ENCODE measurements around the gene ARHGAP18. TPM values are rescaled to one million over a fixed set of nuclear protein-coding genes. Genes with fewer than 3 reads are reported as not detected.

The ARHGAP18 gene
- total and polyA plus RNA-seq, 2 of the 13 experiments (the other 11 are each of a cell fraction or from before 2014, with no cell fraction given) = 58.2 to 115 TPM

DNA sequence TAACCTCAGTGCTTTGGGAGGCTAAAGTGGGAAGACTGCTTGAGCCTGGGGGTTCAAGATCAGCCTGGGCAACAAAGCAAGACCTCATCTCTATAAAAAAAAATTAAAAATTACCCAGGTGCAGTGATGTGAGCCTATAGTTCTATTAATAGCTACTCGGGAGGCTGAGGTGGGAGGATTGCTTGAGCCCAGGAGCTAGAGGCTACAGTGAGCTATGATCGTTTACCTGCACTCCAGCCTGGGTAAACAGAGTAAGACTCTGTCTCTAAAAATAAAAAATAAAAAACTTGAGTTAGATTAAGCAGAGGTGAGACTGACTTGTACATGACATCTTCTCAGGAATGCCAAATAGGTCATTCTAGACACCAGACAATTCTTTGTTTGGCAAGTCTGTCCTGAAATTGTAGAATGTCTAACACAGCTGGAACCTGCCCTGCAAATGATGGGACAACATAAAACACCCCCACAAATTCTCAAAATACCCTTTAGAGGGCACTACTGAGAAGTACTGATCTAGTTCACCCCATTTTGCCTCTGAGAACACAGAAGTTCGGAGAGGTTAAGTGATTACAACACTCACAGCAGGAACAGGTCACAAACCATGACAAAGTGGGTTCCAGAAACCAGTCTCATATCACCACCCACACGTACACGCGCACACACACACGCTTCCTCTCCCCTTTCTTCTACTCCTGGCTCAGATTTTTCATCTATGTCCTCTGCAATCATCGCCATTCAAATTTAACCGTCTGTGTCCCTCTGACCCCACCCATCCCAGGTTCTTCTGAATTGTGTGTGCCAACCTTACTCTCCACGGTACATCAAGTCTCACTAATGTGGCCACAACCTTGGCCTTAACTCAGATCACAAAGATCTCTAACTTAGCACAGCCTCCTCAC lies 38.3 kb downstream of the ARHGAP18 start (continued):
- TF ChIP-seq ZNF251 (CRISPR knock-in tag; IDR thresholded peaks at IDR 0.05) = no peak
- TF ChIP-seq, protein P1, sequence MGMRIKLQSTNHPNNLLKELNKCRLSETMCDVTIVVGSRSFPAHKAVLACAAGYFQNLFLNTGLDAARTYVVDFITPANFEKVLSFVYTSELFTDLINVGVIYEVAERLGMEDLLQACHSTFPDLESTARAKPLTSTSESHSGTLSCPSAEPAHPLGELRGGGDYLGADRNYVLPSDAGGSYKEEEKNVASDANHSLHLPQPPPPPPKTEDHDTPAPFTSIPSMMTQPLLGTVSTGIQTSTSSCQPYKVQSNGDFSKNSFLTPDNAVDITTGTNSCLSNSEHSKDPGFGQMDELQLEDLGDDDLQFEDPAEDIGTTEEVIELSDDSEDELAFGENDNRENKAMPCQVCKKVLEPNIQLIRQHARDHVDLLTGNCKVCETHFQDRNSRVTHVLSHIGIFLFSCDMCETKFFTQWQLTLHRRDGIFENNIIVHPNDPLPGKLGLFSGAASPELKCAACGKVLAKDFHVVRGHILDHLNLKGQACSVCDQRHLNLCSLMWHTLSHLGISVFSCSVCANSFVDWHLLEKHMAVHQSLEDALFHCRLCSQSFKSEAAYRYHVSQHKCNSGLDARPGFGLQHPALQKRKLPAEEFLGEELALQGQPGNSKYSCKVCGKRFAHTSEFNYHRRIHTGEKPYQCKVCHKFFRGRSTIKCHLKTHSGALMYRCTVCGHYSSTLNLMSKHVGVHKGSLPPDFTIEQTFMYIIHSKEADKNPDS (CRISPR knock-in tag; IDR thresholded peaks at IDR 0.05) = no peak
- TF ChIP-seq SRY (CRISPR knock-in tag; IDR thresholded peaks at IDR 0.05) = no peak
- 0 out of 2 replicates have a peak, but pooled peaks have one; percentile 16 for TF ChIP-seq TGIF2 (CRISPR knock-in tag; IDR thresholded peaks at IDR 0.05)
- TF ChIP-seq, protein P2, sequence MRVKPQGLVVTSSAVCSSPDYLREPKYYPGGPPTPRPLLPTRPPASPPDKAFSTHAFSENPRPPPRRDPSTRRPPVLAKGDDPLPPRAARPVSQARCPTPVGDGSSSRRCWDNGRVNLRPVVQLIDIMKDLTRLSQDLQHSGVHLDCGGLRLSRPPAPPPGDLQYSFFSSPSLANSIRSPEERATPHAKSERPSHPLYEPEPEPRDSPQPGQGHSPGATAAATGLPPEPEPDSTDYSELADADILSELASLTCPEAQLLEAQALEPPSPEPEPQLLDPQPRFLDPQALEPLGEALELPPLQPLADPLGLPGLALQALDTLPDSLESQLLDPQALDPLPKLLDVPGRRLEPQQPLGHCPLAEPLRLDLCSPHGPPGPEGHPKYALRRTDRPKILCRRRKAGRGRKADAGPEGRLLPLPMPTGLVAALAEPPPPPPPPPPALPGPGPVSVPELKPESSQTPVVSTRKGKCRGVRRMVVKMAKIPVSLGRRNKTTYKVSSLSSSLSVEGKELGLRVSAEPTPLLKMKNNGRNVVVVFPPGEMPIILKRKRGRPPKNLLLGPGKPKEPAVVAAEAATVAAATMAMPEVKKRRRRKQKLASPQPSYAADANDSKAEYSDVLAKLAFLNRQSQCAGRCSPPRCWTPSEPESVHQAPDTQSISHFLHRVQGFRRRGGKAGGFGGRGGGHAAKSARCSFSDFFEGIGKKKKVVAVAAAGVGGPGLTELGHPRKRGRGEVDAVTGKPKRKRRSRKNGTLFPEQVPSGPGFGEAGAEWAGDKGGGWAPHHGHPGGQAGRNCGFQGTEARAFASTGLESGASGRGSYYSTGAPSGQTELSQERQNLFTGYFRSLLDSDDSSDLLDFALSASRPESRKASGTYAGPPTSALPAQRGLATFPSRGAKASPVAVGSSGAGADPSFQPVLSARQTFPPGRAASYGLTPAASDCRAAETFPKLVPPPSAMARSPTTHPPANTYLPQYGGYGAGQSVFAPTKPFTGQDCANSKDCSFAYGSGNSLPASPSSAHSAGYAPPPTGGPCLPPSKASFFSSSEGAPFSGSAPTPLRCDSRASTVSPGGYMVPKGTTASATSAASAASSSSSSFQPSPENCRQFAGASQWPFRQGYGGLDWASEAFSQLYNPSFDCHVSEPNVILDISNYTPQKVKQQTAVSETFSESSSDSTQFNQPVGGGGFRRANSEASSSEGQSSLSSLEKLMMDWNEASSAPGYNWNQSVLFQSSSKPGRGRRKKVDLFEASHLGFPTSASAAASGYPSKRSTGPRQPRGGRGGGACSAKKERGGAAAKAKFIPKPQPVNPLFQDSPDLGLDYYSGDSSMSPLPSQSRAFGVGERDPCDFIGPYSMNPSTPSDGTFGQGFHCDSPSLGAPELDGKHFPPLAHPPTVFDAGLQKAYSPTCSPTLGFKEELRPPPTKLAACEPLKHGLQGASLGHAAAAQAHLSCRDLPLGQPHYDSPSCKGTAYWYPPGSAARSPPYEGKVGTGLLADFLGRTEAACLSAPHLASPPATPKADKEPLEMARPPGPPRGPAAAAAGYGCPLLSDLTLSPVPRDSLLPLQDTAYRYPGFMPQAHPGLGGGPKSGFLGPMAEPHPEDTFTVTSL (CRISPR knock-in tag; IDR thresholded peaks at IDR 0.05; ENCODE audit: borderline replicate concordance) = no peak
- TF ChIP-seq ELF1 (CRISPR knock-in tag; IDR thresholded peaks at IDR 0.05) = no peak
- TF ChIP-seq YEATS4 (CRISPR knock-in tag; IDR thresholded peaks at IDR 0.05; ENCODE audit: borderline replicate concordance) = 0 out of 2 replicates have a peak, but pooled peaks have one; percentile 20
- TF ChIP-seq, protein P3, sequence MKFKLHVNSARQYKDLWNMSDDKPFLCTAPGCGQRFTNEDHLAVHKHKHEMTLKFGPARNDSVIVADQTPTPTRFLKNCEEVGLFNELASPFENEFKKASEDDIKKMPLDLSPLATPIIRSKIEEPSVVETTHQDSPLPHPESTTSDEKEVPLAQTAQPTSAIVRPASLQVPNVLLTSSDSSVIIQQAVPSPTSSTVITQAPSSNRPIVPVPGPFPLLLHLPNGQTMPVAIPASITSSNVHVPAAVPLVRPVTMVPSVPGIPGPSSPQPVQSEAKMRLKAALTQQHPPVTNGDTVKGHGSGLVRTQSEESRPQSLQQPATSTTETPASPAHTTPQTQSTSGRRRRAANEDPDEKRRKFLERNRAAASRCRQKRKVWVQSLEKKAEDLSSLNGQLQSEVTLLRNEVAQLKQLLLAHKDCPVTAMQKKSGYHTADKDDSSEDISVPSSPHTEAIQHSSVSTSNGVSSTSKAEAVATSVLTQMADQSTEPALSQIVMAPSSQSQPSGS (CRISPR knock-in tag; IDR thresholded peaks at IDR 0.05) = no peak
- peak; percentile 63 for TF ChIP-seq POGZ (CRISPR knock-in tag; IDR thresholded peaks at IDR 0.05)
- TF ChIP-seq, protein P4, sequence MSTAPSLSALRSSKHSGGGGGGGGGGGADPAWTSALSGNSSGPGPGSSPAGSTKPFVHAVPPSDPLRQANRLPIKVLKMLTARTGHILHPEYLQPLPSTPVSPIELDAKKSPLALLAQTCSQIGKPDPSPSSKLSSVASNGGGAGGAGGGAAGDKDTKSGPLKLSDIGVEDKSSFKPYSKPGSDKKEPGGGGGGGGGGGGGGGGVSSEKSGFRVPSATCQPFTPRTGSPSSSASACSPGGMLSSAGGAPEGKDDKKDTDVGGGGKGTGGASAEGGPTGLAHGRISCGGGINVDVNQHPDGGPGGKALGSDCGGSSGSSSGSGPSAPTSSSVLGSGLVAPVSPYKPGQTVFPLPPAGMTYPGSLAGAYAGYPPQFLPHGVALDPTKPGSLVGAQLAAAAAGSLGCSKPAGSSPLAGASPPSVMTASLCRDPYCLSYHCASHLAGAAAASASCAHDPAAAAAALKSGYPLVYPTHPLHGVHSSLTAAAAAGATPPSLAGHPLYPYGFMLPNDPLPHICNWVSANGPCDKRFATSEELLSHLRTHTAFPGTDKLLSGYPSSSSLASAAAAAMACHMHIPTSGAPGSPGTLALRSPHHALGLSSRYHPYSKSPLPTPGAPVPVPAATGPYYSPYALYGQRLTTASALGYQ (CRISPR knock-in tag; IDR thresholded peaks at IDR 0.05) = no peak
- no peak for TF ChIP-seq ZBTB21 (CRISPR knock-in tag; IDR thresholded peaks at IDR 0.05)
- no peak for TF ChIP-seq NR2F6 (IDR thresholded peaks at IDR 0.05)
- TF ChIP-seq NR2F6 (CRISPR knock-in tag; IDR thresholded peaks at IDR 0.05) = 0 out of 2 replicates have a peak, but pooled peaks have one; percentile 16
- peak; percentile 75; the same call in 1 of the 2 replicates for TF ChIP-seq SSRP1 (CRISPR knock-in tag; IDR thresholded peaks at IDR 0.05)
- TF ChIP-seq, protein P5, sequence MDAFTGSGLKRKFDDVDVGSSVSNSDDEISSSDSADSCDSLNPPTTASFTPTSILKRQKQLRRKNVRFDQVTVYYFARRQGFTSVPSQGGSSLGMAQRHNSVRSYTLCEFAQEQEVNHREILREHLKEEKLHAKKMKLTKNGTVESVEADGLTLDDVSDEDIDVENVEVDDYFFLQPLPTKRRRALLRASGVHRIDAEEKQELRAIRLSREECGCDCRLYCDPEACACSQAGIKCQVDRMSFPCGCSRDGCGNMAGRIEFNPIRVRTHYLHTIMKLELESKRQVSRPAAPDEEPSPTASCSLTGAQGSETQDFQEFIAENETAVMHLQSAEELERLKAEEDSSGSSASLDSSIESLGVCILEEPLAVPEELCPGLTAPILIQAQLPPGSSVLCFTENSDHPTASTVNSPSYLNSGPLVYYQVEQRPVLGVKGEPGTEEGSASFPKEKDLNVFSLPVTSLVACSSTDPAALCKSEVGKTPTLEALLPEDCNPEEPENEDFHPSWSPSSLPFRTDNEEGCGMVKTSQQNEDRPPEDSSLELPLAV (CRISPR knock-in tag; conservative IDR thresholded peaks at IDR 0.05; ENCODE audit: low read depth) = no peak
